Stimulated activated CD4-positive, alpha-beta T cell treated with anti-CD3 and anti-CD28 coated beads, Interleukin-12 subunit alpha, Interleukin-12 subunit beta, amount 100 ng/mL, for 24 hours (primary cell): ENCODE measurements around the gene GRID1.

Experiments
- DNase-seq, 2 experiments: peaks; one replicate each; pipeline ENCODE4 v3.0.0-alpha.2; 2020; ENCODE audit warnings: low read depth in 2 of 2

GRID1 gene

DNA sequence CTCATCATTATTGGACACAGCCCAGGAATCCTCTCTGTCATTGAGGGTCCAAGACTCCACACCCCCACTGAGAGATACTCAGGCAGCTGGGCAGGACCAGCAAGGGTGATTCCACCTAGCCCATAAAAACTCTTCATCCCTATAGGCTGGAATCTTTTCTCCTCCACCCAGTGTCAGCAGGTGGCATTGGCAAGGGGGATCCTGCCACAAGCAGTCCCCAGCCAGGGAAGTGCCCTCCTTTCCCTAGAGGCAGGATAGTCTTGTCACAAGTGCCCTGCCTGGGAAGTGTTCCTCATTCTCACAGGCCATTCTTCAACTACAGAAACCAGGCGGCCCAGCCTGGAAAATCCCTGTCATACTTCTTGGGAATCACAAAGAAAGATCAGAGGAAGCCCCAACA, 533.6 kb downstream of the GRID1 start:
- DNase-seq = no peak

DNA sequence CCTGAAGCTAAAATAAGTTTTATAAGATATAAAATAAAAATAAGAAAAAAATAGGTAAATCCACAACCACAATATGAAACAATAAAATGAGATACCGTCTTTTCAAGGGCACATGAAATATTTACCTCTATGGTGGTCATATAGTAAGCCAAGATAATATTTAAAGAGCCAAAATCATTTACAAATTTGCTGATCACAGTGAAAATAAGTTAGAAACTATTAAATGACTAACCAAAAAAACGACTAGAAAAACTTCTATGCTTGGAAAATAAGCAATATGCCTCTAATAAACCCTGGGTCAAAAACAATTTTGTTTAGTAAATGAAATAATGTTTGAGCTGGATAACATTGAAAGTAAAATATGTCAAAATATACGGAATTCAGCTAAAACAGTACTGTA, 535.2 kb downstream of the GRID1 start:
- no peak for DNase-seq

DNA sequence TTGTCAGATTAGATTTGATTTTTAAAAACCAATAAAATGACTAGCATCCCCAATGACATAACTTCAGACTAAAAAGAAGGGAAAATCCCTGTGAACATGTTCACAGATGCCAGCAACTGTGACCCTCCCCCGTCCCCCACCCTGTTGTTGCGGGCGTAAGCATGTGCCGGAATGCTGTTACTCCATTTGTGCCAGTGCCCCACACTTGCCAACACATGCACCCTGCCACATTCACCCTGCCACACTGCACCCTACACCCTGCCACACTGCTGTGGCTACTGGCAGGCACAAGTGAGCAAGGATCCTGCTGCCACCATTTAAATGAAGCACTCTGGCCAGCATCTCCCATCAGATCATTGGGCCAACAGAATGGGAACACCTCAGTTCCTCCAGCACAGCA, 540.2 kb downstream of the GRID1 start:
- no peak for DNase-seq

DNA sequence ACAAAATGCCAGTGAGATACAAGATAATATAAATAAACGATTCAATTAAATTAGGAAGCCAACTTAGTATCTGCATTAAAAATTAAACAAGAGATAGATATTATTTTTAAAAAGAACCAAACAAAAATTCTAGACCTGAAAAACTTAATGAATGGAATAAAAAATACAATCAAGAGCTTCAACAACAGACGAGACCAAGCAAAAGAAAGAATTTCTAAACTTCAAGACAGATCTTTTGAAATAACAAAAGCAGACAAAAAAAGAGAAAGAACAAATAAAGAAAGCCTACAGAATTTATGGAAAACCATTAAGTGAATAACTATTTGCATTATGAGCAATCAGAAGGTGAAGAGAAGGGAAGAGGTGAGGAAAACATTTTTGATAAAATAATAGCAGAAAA, 555.2 kb downstream of the GRID1 start:
- DNase-seq = no peak

DNA sequence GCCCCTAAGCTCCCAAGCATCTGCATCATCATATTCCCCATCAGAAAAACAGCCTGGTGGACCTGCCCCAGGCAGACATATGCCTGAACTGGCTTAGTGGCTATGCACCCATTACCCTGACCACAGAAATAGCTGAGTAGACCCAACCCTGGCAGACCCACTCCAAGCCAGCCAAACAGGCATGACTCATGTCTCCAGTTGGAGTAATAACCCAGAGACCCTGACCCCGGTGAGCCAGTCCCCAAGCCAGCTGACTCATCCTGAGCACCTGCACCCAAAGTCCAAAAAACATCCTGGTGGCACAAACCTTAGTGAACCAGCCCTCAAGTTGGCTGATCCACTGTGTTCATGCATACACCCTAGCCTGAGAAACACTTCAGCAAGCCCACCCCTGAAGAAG, 555.9 kb downstream of the GRID1 start:
- no peak for DNase-seq

DNA sequence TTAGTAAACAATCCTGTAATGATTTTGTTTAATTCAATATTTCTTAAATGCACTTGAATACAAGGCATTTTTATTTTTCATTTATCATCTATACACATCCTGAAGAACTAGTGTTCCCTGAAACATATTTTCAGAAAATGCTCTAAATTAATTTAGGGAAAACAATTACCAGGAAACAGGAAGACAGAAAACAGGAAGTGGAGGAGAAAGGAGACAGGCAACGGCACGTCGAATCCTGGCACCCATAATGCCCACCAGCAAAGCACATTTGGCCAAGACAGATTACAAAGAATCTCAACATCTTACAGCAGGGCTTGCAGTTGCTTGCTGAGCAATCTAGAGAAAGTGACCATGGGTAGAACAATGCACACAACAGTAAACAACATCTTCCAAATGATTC, 571.1 kb downstream of the GRID1 start:
- no peak for DNase-seq

DNA sequence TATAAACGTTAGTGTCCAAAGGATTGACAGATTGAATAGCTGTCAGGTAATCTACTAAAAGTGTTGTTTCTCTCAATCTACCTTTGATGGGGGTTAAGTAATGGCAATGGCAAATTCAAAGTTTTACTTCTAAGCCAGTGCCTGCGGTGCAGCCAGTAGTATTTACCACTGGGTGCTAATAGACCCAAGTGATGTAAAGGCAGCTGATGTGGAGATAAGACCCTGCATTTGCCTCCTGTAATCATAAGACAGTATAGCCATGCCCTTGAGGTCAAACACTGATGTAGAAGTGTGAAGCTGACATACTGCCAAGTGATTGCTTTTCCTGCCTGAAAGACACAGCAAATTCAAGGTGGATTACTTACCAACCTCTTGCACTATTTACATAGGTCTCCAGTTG, 572.0 kb downstream of the GRID1 start:
- no peak for DNase-seq

DNA sequence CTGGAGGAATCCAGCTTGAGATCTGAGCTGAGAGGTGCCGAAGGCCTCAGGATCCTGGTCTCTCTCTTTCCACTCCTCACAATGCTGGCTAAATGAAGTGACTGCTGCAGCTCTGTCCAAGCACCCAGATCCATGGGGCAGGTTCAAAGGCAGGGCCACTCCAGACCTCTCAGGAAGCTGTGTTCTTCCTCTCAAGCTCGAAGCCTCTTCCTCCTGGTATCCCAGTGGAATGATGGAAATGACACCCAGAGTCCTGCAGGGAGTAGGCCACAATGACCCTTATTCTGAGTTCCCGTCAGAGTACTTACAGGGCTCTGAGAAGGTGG, 574.1 kb downstream of the GRID1 start:
- no peak for DNase-seq

DNA sequence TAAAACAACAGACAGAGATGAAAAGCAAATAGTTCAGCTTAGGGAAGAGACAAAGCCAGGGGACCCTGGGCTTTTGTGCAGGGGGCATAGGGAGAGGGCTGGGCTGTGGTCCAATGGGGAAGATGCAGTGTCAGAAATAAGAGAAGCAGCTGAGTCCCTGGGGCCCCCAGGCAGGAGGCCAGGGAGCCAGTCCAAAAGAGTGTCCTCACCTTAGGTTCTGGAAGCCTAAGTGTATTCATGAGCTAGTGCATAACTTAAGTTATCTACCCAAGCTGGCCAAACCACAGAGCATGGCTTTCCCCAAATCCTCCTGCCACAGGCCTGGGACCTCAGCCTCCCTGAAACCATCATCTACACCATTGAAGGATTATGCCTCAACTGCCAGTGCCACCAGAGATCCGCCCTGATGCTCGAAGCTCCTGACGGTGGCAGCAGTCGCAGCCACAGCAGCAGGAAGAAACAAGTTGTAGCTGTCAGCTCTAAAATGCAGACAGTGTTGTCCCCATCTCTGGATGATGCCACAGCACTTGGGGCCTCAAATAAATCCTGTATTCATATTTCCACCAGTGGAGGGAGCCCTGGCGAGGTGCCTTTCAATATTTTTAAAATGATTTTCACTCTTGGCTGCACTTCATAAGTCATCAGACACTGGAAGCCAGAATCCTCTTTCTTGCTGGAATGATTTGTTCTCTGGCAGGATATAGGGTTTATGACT, 574.6 kb downstream of the GRID1 start:
- DNase-seq = no peak

DNA sequence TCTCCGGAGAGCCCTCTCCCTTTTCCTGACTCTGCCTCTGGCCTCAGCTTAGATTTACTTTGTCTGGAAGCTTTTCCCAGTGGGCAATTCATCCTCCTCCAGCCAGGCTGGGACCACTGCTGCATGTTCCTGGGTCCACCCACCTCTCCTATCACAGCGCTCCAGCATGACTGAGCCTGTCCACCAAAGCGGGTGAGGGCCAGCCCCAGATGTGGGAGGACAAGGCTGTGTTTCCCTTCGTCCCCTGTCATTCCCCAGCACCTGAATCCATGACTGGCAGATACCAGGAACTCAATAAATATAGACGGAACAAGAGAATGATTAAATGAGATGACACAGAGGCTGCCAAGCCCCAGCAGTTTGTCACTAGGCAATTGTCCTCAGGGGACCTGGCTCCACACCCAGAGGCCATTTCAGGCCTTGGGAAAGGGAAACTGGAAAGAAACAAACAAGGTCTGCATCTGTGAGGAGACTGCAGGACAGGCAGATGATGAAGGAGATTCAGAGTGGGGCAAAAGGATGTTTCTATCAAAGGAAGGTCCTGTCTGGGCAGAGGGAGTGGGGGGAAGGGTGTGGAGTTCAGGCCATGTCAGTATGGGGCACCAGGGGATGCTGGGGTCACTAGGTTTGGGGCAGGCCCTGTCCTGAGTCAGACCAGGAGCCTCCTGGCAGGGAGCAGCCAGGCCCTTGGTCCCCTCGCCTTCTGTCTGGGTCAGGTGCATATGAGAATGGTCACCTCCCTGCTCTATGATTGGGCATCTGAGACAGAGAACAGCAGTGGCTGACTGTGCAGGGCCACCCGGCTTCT, 576.4 kb downstream of the GRID1 start:
- DNase-seq = no peak

DNA sequence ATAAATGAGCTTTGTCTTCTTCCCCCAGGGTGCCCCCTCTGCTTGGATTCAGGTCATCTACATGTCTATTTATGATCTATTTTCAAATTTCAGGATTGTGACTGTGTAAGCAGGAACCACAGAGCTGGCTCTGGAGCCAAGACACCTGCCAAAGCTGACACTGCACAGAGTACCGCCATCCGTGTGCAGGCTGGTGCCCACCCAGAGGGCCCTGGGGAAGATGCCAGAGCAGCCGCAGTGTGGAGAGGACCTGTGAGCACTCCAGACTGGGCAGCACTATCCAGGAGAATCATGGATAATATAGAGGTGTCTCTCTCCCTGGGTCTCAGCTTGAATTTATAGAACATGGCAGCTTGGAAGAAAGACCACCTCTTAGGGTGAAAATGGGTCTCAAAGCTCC, 577.5 kb downstream of the GRID1 start:
- DNase-seq = no peak

DNA sequence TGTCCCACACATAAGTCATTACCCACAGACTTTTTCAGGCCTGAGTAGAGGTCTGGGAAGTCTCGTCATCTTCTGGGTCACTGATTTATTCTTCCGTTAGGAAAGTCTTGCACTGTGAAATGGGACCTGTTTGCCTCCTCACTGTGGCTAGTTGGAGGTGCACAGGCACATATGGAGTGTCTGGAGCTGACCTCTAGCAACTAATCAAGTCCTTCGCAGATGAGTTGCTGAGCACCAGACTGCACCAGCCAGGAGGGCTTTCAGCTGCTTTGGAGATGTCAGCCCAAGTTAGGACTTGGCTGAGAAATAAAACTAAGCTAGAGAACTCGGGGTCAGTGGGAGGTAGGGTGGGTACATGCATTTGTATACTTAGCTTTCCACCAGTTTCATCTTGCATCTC, 578.0 kb downstream of the GRID1 start:
- DNase-seq = no peak

DNA sequence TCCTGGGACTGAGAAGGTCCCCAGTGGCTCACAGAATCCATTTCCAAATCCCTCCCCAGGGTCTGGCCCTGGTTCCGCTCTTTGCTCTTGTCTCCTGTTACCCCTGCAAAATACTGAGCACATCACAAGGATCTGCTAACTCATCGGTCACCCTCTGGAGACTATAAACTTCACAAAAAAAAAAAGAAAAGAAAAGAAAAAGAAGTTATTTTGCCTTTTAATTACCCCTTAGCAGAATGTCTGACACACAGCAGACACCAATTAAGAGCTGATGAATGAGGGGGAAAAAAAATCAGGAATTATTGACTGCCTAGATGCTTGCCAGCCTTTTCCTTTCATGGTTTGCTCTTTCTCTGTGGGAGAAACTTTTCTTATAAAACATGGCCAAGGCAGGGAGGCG, 578.7 kb downstream of the GRID1 start:
- no peak for DNase-seq

DNA sequence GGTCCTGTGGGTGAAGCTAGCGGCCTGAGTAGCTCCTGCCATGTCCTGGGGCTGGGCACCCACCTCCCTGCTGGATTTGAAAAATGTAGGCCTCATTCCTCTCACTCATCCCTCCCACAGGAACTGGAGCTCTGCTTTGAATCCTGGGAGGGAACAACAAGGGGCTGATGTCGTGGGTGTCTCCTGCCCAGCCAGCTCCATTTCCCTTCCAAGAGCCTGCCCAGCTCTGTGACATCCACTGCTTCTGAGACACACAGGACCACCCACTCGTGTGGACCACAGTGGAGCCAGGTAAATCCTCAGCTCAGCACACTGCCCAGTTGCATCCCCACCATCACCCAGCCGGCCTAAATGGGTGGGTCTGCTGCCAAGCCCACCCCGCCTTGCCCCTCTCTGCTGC, 579.2 kb downstream of the GRID1 start:
- DNase-seq = no peak

DNA sequence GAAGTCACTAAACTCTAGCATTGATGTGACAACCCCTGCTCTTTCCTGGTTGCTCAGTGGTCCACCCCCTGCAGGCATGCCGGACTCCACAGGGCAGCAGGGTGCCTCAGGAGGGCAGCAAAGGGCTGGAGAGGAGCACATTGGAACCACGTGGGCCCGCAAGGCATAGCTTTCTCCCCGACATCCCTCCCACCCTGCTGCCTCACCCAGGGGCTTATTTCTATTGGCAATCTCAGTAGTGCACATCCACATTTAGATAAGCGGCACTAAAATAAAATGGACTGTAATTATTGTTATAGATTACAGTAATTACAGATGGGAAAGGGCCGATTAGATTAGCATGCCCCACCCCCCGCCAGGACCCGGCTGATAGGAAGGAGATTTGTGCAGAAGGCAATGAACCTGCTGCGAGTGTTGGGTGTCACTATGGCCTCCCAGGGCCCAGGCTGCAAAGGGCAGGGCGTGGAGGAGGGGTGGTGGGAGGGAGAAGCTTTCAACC, 580.1 kb downstream of the GRID1 start:
- DNase-seq = no peak

DNA sequence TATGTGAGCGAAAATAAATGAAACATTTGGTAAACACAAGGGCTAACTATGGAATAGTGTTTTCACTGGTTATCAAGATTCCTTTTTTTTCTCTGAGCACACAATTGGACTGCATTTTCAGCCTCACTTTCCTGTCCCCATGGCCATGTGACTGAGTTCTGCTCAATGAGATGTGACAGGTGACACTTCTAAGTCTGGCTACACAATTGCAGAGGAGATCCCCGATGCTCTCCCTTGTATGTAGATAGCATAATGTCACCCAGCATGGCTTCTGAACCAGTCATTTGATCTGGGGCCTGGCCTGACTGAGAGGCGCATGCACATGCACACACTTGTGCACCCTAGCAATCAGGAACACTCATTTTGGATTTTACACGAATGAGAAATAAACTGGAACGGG, 581.8 kb downstream of the GRID1 start:
- no peak for DNase-seq

DNA sequence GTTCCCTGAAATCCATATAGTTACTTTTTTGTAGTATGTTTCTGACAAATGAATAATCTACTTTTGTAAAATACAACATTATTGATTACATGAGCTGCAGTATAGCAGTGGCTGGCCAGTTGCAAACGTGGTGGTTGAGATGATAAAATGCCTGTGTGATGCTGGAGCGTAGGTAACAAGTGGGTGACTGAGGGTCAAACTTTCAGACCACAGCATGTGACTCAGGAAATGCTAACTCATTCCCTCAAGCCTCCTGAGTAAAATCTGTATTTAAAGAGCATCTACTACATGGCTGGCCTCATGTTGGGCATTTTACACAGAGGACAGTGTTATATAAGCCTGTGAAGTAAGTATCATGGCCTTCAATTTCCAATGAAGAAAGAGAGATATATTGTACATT, 585.2 kb downstream of the GRID1 start:
- no peak for DNase-seq

DNA sequence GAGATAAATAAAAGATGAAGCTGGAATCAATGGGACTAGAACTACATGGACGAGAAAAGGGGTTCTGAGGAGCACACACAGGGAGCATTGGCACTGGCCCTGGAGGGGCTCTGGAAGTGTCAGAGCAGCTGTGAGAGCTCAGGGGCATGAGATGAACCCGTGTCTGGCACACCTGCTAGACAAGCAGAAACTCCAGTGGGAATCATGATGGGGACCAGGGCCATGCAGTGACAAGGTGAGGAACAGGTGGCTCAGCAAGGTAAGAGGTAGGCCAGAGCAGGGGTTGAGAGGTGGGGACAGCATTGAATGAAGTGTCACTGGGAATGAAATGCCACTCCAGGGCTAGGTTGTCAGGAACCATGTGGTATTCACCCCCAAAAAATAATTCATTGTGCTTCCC, 588.5 kb downstream of the GRID1 start:
- no peak for DNase-seq

DNA sequence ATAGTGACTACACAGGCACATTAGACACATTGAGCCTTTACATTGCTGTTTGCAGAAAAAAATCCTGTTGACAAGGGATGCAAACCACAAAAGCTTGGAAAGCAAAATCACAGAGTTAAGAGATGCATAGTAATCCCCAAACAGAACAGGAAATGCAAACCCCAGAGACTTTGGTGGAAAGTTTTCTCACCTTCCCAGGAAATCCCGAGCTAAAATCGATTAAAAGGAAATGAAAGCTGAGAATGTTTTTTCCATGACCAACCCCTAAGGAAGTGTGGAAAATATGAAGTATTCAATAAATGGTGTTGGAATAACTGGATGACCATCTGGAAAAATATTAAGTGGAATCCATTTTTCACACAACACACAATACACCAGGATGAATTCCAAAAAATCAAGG, 598.7 kb downstream of the GRID1 start:
- DNase-seq = no peak

DNA sequence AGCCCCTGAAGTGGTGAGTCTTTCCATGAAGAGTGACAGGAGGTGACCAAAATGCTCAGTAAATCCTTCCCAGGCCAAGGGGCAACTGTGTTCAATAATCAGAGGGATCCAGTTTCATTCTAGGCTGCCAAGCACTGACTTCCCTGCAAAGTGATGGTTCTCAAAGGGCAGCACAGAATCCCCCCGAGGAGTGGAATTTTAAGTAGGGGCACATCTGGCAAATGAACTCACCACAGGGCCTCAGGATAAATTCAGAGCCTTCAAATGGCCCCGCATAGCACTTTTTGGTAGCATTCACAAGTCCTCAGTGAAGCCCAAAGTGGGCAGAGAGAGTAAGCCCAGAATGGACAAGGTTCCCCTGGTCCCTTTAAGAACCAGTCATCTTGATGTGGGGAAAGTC, 602.5 kb downstream of the GRID1 start:
- DNase-seq = no peak

DNA sequence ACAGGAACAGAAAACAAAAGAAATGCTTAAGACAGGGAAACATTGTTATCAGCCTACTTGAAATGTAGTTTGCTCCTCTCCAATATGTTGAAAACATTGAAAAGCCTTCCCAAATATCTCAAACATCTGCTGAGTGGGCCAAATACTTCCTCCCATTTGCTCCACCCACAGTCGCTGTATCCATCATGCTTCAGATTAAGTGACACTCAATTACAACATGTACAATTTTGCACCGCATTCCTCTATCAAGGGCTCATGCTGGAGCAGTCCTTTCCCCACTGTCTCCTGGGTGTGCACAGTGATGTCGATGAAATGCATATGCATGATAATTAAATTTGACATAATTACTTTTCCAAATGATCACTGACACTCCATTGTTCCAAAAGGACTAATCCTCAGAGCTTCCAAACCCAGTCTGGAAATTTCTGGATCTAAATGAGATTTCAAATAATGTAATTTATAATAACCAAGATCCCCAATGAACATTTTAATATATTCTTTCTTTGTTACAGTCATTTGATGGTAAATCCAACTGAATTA, 604.6 kb downstream of the GRID1 start:
- no peak for DNase-seq

DNA sequence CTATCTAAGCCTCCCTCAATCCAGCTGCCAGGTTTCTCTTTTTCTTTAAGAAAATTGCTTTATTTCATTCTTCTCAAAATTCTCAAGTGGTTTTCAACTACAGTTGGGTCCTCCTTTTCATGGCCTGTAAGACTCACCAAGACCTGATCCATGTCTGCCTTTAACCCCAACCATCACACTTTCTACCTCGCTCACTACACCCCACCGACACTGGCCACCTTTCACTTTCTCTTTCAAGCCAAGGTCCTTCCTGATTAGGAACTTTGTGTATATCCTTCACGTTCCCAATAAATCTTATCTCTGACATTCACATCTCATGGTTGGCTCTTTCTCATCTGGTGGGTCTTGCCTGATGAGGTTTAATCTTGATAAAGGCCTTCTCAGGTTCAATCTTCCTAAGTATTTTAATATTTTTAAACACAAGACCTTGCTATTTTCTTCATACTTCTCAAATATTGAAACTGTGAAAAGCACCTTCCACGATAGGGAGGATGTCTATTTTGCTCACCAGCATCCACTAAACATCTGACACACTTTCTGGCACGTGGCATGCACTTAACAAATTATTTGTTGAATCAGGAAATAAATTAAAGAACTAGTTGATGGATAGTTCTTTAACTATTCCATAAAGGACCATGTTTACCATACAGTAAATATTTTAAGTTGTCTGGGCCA, 624.8 kb downstream of the GRID1 start:
- DNase-seq = no peak

DNA sequence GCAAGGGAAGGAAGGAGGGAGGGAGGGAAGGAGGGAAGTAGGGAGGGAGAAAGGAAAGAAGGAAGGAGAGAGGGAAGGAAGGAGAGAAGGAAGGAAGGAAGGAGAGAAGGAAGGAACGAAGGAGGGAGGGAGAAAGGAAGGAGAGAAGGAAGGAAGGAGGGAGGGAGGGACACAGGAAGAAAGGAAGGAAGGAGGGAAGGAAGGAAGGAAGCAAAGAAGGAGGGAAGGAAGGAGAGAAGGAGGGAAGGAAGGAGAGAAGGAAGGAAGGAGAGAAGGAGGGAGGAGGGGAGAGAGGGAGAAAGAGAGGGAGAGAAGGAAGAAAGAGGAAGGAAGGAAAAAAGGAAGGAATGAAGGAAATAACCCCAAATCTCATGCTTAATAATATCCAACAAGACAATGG, 630.6 kb downstream of the GRID1 start:
- no peak for DNase-seq
